WTC11 (cell line): ENCODE results near the gene DLX2. TPM values are rescaled to one million over a fixed set of nuclear protein-coding genes. Genes with fewer than 3 reads are reported as not detected.

ENCODE experiments used
- ATAC-seq: fragments of 200-7000 bp; cut with Tn5 transposase; 2 replicates; pipeline ENCODE4 v1.10.0; 2021; ENCODE audit warnings: mild to moderate bottlenecking, moderate library complexity
- CTCF ChIA-PET: fragments of 300-600 bp; sonication (Branson Sonifier 250); formaldehyde crosslinking; loops from one replicate; lab custom pipeline; 2021; ENCODE audit warnings: antibody characterized with exemption; lab: Charles Lee
- POLR2A ChIA-PET: fragments of 350-600 bp; sonication (Branson Sonifier 250); formaldehyde crosslinking; loops from one replicate; lab custom pipeline; 2021; ENCODE audit warnings: antibody characterized with exemption; lab: Charles Lee
- DNase-seq: peaks from one replicate; pipeline ENCODE4 v3.0.0; 2021; ENCODE audit warnings: low spot score
- H3K27ac Mint-ChIP-seq: 2 replicates; pipeline ENCODE4 v1.8.0; 2021; ENCODE audit warnings: mixed read lengths
- H3K27me3 Mint-ChIP-seq: 2 replicates; pipeline ENCODE4 v1.8.0; 2021; ENCODE audit warnings: low read depth, mild to moderate bottlenecking, moderate library complexity, mixed read lengths
- H3K36me3 Mint-ChIP-seq: 2 replicates; pipeline ENCODE4 v1.8.0; 2021; ENCODE audit warnings: mixed read lengths
- H3K4me1 Mint-ChIP-seq: 2 replicates; pipeline ENCODE4 v1.8.0; 2022; ENCODE audit warnings: mixed read lengths
- H3K4me3 Mint-ChIP-seq: 2 replicates; pipeline ENCODE4 v1.8.0; 2021; ENCODE audit warnings: mild to moderate bottlenecking, moderate library complexity, mixed read lengths
- H3K9me3 Mint-ChIP-seq: 2 replicates; pipeline ENCODE4 v1.8.0; 2021; ENCODE audit warnings: mixed read lengths
- AFF4 ChIP-seq: sonication (generic); formaldehyde crosslinking; IDR thresholded peaks from 2 replicates; pipeline ENCODE4 v1.8.1; 2023; ENCODE audit warnings: mild to moderate bottlenecking, missing genetic modification reagents, borderline replicate concordance
- ATF6 ChIP-seq: sonication (generic); formaldehyde crosslinking; IDR thresholded peaks from 2 replicates; pipeline ENCODE4 v1.8.1; 2023; ENCODE audit warnings: mild to moderate bottlenecking, missing genetic modification reagents
- CTCF ChIP-seq: fragments of 200-600 bp; IDR thresholded peaks from 2 replicates; pipeline ENCODE4 v1.8.0; 2022; ENCODE audit warnings: antibody characterized with exemption
- E2F5 ChIP-seq: sonication (generic); formaldehyde crosslinking; IDR thresholded peaks from 2 replicates; pipeline ENCODE4 v1.8.1; 2022; ENCODE audit warnings: mild to moderate bottlenecking, moderate library complexity, missing genetic modification reagents
- HMGXB4 ChIP-seq: sonication (generic); formaldehyde crosslinking; IDR thresholded peaks from 2 replicates; pipeline ENCODE4 v1.8.1; 2023; ENCODE audit warnings: mild to moderate bottlenecking, moderate library complexity, missing genetic modification reagents
- NFE2L1 ChIP-seq: sonication (generic); formaldehyde crosslinking; IDR thresholded peaks from 2 replicates; pipeline ENCODE4 v1.8.1; 2023; ENCODE audit warnings: missing genetic modification reagents
- OVOL2 ChIP-seq: fragments of 250-450 bp; sonication (Bioruptor Pico); IDR thresholded peaks from 2 replicates; pipeline ENCODE4 v1.9.0; 2021; ENCODE audit warnings: mild to moderate bottlenecking, borderline replicate concordance
- RORB ChIP-seq: fragments of 250-450 bp; sonication (Bioruptor Pico); IDR thresholded peaks from 2 replicates; pipeline ENCODE4 v1.9.0; 2021; ENCODE audit warnings: mild to moderate bottlenecking
- SOX15 ChIP-seq: fragments of 250-450 bp; sonication (Bioruptor Pico); IDR thresholded peaks from 2 replicates; pipeline ENCODE4 v1.9.0; 2021; ENCODE audit warnings: mild to moderate bottlenecking
- SP1 ChIP-seq: sonication (generic); formaldehyde crosslinking; conservative IDR thresholded peaks from 2 replicates; pipeline ENCODE4 v1.8.1; 2022; ENCODE audit warnings: missing genetic modification reagents
- USF1 ChIP-seq: sonication (generic); formaldehyde crosslinking; IDR thresholded peaks from 2 replicates; pipeline ENCODE4 v1.8.0; 2022; ENCODE audit warnings: mild to moderate bottlenecking, missing genetic modification reagents
- ZNF281 ChIP-seq: sonication (generic); formaldehyde crosslinking; IDR thresholded peaks from 2 replicates; pipeline ENCODE4 v1.8.0; 2023; ENCODE audit warnings: mild to moderate bottlenecking, missing genetic modification reagents
- ZNF512 ChIP-seq: sonication (generic); formaldehyde crosslinking; IDR thresholded peaks from 2 replicates; pipeline ENCODE4 v1.8.1; 2022; ENCODE audit warnings: missing genetic modification reagents, borderline replicate concordance
- total RNA-seq: library from RNA; stranded (reverse); gene quantifications from 3 replicates; pipeline ENCODE4 v1.2.3, GENCODE V29; 2021

The DLX2 gene
- total RNA-seq, 1 experiment from 2014 or later = 0.28 TPM

GRCh38 chr2:172113617-172114016, 10.9 kb upstream of the DLX2 start:
- TF ChIP-seq NFE2L1 (CRISPR knock-in tag) = no peak
- TF ChIP-seq CTCF = 0 out of 2 replicates have a peak, but pooled peaks have one; percentile 27
- Mint-ChIP-seq H3K4me3 (no peak overlapping the region), H3K27ac (no peak overlapping the region), H3K36me3 (no peaks in the 10 kb centered on the region), H3K9me3 (no peaks in the 10 kb centered on the region), H3K27me3 (peaks cover 36% of the 10 kb centered on the region), H3K4me1 (peaks cover 10% of the 10 kb centered on the region)
- DNase-seq (no peak), ATAC-seq (peak; percentile 42)
- ChIA-PET POLR2A (interaction anchor here (0.7 kb wide), 1 partner anchor 427 kb away, joined by 4 read pairs; the partner anchor contains the start of gene DYNC1I2), CTCF (interaction anchor here (0.5 to 5.0 kb wide), 30 partner anchors 8 to 572 kb away, joined by 3 to 67 read pairs (median 4); partner anchors contain the start of genes DLX1, DLX2, HAT1 and SLC25A12)

GRCh38 chr2:172109988-172110811, 7.5 kb upstream of the DLX2 start:
- CTCF ChIA-PET = interaction anchor here (0.9 to 6.4 kb wide), 3 partner anchors 17 to 536 kb away, joined by 3 to 56 read pairs (median 4); partner anchors contain the start of gene DLX1
- no peak for TF ChIP-seq ZNF281 (CRISPR knock-in tag)
- no peak for TF ChIP-seq HMGXB4 (CRISPR knock-in tag)
- no peak for TF ChIP-seq ZNF512 (CRISPR knock-in tag)
- TF ChIP-seq CTCF = no peak
- no peak for TF ChIP-seq RORB (CRISPR knock-in tag)
- TF ChIP-seq OVOL2 (CRISPR knock-in tag) = no peak
- no peak for TF ChIP-seq USF1 (CRISPR knock-in tag)
- no peak for TF ChIP-seq ATF6
- TF ChIP-seq AFF4 (CRISPR knock-in tag) = no peak
- TF ChIP-seq SP1 (CRISPR knock-in tag) = no peak
- TF ChIP-seq SOX15 (CRISPR knock-in tag) = no peak
- no peak for TF ChIP-seq E2F5 (CRISPR knock-in tag)

More at GRCh38 chr2:172109988-172110811, 7.5 kb upstream of the DLX2 start:
- ATAC-seq = peak; percentile 33
- POLR2A ChIA-PET = no interaction called here
- peak; percentile 36 for DNase-seq
- Mint-ChIP-seq H3K4me3 (peak overlapping the region; percentile 58), H3K9me3 (no peaks in the 10 kb centered on the region), H3K27ac (no peak overlapping the region), H3K36me3 (no peaks in the 10 kb centered on the region), H3K4me1 (peaks cover 28% of the 10 kb centered on the region), H3K27me3 (peaks cover 70% of the 10 kb centered on the region)
